SK-N-SH (cell line): Measurements from ENCODE around the gene HYAL1.

ENCODE experiments used
- CHD2 ChIP-seq: fragments of 150-350 bp; IDR thresholded peaks from 2 replicates; pipeline ENCODE4 v1.6.1; 2018; ENCODE audit warnings: low read length; ENCODE audit not compliant: partially characterized antibody
- EP300 ChIP-seq, 2 experiments: IDR thresholded peaks; 2 replicates each; pipeline versions ENCODE4 v1.4.0 to v1.6.1; 2012; ENCODE audit warnings: borderline replicate concordance in 1 of 2, low read depth in 1 of 2, low read length in 1 of 2
- EZH2phosphoT487 ChIP-seq: fragments of 200-600 bp; sonication (generic); IDR thresholded peaks from 2 replicates; pipeline ENCODE4 v1.6.1; 2017; ENCODE audit warnings: low read depth, mixed run types, mild to moderate bottlenecking, antibody characterized with exemption, moderate library complexity, borderline replicate concordance
- FOSL2 ChIP-seq: IDR thresholded peaks from 2 replicates; pipeline ENCODE4 v1.4.0; 2012; ENCODE audit warnings: low read depth, mild to moderate bottlenecking, moderate library complexity, borderline replicate concordance
- JUND ChIP-seq: IDR thresholded peaks from 2 replicates; pipeline ENCODE4 v1.4.0; 2012
- MXI1 ChIP-seq: IDR thresholded peaks from 2 replicates; pipeline ENCODE4 v1.6.1; 2012; ENCODE audit warnings: mild to moderate bottlenecking, low read depth, low read length, improper control_type of control experiment
- POLR2AphosphoS5 ChIP-seq: IDR thresholded peaks from 2 replicates; pipeline ENCODE4 v1.6.1; 2012; ENCODE audit warnings: low read depth, low read length
- RXRA ChIP-seq: IDR thresholded peaks from 2 replicates; pipeline ENCODE4 v1.4.0; 2012; ENCODE audit warnings: low read depth, mild to moderate bottlenecking, borderline replicate concordance
- YY1 ChIP-seq: IDR thresholded peaks from 2 replicates; pipeline ENCODE4 v1.4.0; 2012; ENCODE audit warnings: low read depth, mild to moderate bottlenecking
- TF ChIP-seq, protein P1 (sequence below): fragments of 200-600 bp; sonication (generic); IDR thresholded peaks from 2 replicates; pipeline ENCODE4 v1.6.1; 2017; ENCODE audit warnings: antibody characterized with exemption, mild to moderate bottlenecking, moderate library complexity
- TF ChIP-seq, protein P2 (sequence below): IDR thresholded peaks from 2 replicates; pipeline ENCODE4 v1.6.1; 2012; ENCODE audit warnings: mild to moderate bottlenecking, low read depth, low read length, moderate library complexity
- TF ChIP-seq, protein P3 (sequence below): IDR thresholded peaks from 2 replicates; pipeline ENCODE4 v1.4.0; 2012; ENCODE audit warnings: low read depth
- TF ChIP-seq, protein P4 (sequence below): fragments of 150-350 bp; IDR thresholded peaks from 2 replicates; pipeline ENCODE4 v1.6.1; 2017; ENCODE audit warnings: antibody characterized with exemption, low read length, low read depth, borderline replicate concordance
- TF ChIP-seq, protein P5 (sequence below): IDR thresholded peaks from 2 replicates; pipeline ENCODE4 v1.4.0; 2012; ENCODE audit warnings: low read depth, borderline replicate concordance

DNA sequence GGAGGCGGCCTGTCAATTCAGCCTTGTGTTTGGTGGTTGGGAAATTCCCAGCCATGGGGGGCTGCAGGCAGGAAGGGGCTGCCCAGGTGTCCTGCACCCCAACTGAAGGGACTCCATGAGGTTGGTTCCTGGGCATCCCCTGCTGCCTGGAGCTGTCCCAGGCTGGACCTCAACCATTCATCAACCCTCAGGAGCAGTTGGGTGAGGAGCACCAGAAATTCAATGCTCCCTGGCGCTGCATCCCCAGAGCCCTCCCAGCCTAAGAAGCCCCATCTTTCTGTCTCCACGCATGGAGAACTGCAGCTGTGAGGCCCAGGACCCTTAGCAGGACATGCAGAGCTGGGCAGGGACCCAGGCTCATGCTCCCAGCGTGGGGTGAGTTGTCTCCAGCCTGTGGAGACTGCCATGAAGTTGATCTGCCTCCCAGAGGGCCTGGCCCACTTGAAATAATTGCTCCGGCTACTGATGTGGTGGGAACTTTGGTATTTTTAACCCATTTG is 42.4 kb downstream of the HYAL1 start:
- TF ChIP-seq, protein P1, sequence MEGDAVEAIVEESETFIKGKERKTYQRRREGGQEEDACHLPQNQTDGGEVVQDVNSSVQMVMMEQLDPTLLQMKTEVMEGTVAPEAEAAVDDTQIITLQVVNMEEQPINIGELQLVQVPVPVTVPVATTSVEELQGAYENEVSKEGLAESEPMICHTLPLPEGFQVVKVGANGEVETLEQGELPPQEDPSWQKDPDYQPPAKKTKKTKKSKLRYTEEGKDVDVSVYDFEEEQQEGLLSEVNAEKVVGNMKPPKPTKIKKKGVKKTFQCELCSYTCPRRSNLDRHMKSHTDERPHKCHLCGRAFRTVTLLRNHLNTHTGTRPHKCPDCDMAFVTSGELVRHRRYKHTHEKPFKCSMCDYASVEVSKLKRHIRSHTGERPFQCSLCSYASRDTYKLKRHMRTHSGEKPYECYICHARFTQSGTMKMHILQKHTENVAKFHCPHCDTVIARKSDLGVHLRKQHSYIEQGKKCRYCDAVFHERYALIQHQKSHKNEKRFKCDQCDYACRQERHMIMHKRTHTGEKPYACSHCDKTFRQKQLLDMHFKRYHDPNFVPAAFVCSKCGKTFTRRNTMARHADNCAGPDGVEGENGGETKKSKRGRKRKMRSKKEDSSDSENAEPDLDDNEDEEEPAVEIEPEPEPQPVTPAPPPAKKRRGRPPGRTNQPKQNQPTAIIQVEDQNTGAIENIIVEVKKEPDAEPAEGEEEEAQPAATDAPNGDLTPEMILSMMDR = no peak
- TF ChIP-seq JUND (no peak), EZH2phosphoT487 (no peak), MXI1 (no peak), POLR2AphosphoS5 (no peak), EP300 (IDR thresholded peaks at IDR 0.05; ENCODE audit: borderline replicate concordance in 1 of 2, low read depth in 1 of 2, low read length in 1 of 2) (no peak), RXRA (no peak), FOSL2 (no peak), CHD2 (no peak), YY1 (no peak)
- TF ChIP-seq, protein P2, sequence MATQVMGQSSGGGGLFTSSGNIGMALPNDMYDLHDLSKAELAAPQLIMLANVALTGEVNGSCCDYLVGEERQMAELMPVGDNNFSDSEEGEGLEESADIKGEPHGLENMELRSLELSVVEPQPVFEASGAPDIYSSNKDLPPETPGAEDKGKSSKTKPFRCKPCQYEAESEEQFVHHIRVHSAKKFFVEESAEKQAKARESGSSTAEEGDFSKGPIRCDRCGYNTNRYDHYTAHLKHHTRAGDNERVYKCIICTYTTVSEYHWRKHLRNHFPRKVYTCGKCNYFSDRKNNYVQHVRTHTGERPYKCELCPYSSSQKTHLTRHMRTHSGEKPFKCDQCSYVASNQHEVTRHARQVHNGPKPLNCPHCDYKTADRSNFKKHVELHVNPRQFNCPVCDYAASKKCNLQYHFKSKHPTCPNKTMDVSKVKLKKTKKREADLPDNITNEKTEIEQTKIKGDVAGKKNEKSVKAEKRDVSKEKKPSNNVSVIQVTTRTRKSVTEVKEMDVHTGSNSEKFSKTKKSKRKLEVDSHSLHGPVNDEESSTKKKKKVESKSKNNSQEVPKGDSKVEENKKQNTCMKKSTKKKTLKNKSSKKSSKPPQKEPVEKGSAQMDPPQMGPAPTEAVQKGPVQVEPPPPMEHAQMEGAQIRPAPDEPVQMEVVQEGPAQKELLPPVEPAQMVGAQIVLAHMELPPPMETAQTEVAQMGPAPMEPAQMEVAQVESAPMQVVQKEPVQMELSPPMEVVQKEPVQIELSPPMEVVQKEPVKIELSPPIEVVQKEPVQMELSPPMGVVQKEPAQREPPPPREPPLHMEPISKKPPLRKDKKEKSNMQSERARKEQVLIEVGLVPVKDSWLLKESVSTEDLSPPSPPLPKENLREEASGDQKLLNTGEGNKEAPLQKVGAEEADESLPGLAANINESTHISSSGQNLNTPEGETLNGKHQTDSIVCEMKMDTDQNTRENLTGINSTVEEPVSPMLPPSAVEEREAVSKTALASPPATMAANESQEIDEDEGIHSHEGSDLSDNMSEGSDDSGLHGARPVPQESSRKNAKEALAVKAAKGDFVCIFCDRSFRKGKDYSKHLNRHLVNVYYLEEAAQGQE = no peak
- TF ChIP-seq, protein P3, sequence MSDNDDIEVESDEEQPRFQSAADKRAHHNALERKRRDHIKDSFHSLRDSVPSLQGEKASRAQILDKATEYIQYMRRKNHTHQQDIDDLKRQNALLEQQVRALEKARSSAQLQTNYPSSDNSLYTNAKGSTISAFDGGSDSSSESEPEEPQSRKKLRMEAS = no peak
- TF ChIP-seq, protein P4, sequence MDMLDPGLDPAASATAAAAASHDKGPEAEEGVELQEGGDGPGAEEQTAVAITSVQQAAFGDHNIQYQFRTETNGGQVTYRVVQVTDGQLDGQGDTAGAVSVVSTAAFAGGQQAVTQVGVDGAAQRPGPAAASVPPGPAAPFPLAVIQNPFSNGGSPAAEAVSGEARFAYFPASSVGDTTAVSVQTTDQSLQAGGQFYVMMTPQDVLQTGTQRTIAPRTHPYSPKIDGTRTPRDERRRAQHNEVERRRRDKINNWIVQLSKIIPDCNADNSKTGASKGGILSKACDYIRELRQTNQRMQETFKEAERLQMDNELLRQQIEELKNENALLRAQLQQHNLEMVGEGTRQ = no peak
- TF ChIP-seq, protein P5, sequence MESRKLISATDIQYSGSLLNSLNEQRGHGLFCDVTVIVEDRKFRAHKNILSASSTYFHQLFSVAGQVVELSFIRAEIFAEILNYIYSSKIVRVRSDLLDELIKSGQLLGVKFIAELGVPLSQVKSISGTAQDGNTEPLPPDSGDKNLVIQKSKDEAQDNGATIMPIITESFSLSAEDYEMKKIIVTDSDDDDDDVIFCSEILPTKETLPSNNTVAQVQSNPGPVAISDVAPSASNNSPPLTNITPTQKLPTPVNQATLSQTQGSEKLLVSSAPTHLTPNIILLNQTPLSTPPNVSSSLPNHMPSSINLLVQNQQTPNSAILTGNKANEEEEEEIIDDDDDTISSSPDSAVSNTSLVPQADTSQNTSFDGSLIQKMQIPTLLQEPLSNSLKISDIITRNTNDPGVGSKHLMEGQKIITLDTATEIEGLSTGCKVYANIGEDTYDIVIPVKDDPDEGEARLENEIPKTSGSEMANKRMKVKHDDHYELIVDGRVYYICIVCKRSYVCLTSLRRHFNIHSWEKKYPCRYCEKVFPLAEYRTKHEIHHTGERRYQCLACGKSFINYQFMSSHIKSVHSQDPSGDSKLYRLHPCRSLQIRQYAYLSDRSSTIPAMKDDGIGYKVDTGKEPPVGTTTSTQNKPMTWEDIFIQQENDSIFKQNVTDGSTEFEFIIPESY = no peak
